GM18868 (cell line): Measurements from ENCODE around the gene FGF21.
"Not testable (repeated sequence)": the region's sequence is repeated elsewhere in the genome, so short reads cannot be mapped to it uniquely, and the experiment has no call there.

Experiments
- ATAC-seq: cut with Tn5 transposase; IDR thresholded peaks from one replicate; pipeline ENCODE4 v1.9.1; 2021; ENCODE audit warnings: mild to moderate bottlenecking, moderate library complexity; ENCODE audit not compliant: unreplicated experiment

The FGF21 gene

GRCh38 chr19:48751845-48752495 lies 3.4 kb upstream of the FGF21 start:
- no peak for ATAC-seq

DNA sequence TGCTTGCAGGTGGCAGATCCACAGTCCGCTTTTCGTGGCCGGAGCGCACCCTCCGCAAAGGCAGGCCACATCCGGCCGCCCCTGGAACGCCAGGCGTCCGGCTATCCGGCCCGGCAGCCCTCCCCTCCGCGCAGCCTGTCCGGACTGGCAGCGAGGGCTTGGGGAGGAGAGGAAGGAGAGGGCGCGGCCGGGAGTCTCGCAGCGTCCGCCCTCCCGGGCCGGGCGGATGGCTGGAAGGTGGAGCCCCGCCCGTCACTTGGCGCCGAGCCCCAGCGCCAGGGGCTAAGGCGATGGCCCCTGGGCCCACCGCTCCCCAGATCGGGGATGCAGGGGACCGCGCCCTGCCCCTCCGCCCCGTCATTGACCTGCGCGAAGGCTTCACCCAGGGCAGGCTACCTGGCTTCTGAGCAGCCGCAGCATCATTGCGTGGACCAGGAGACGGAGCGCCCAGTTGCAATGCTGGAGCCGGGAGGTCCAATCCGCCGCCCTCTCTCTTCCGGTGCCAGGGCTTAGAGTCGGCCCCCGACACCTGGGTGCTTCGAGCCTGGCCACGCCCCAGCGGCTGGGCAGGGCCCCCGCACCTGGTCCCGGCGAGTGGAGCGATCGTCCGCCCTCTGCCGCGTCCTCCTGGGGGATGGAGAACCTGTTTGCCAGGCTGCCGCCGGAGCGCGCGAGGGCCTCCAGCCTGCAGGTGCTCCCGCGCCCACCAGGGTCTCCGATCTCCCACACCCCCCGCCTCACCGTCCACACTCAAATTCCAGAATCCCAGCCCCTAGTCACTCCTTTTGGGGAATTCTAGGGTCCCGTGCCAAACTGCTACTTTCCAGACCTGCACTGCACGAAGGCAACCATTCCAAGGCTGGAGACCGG lies 2.6 kb upstream of the FGF21 start, which contains the start of gene FUT1:
TSS of gene FUT1 (minus strand) at position 146 of the 870 bp plus-strand sequence. CDS start 1,360 bp downstream, outside the sequence.
- no peak for ATAC-seq

DNA sequence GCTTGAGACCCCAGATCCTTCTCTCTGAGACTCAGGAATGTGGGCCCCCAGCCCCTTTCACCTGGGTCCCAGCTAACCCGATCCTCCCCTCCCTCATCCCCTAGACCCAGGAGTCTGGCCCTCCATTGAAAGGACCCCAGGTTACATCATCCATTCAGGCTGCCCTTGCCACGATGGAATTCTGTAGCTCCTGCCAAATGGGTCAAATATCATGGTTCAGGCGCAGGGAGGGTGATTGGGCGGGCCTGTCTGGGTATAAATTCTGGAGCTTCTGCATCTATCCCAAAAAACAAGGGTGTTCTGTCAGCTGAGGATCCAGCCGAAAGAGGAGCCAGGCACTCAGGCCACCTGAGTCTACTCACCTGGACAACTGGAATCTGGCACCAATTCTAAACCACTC lies 463 bp downstream of the FGF21 start:
- ATAC-seq = no peak

DNA sequence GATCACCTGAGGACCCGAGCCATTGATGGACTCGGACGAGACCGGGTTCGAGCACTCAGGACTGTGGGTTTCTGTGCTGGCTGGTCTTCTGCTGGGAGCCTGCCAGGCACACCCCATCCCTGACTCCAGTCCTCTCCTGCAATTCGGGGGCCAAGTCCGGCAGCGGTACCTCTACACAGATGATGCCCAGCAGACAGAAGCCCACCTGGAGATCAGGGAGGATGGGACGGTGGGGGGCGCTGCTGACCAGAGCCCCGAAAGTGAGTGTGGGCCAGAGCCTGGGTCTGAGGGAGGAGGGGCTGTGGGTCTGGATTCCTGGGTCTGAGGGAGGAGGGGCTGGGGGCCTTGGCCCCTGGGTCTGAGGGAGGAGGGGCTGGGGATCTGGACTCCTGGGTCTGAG lies 888 bp downstream of the FGF21 start:
- ATAC-seq = no peak

DNA sequence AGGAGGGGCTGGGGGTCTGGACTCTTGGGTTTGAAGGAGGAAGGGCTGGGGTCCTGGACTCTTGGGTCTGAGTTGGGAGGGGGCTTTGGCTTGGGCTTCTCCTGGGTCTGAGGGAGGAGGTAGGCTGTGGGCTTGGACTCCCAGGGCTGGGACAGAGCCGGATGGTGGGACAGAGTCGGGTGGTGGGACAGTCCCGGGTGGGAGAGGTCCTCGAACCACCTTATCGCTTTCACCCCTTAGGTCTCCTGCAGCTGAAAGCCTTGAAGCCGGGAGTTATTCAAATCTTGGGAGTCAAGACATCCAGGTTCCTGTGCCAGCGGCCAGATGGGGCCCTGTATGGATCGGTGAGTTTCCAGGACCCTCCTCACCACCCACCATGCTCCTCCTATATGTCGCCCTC lies 1.4 kb downstream of the FGF21 start:
- ATAC-seq = no peak

DNA sequence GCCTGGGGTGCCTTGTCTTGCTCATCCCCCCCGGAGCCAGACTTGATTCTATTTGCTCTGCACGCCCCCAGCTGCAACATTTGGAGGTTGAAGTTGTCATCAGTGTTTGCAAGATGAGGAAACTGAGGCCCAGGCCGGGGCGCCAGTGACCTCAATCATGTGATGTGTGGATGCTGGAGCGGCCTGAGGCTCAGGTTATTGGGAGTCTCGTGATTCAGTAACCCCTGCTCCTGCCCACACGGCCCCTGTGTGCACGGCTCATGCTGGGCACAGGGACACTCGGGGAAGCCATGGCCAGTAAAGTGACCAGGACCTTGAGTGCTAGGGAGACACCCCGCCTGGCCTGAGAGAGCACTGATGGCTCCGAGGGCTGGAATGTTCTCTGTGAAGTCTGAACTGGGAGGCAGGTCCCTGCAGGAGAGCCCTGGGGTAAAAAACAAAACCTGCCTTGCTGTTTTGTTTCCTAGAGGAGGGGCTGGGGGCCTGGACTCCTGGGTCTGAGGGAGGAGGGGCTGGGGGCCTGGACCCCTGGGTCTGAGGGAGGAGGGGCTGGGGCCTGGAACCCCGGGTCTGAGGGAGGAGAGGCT lies 1.9 kb downstream of the FGF21 start:
- no peak for ATAC-seq

DNA sequence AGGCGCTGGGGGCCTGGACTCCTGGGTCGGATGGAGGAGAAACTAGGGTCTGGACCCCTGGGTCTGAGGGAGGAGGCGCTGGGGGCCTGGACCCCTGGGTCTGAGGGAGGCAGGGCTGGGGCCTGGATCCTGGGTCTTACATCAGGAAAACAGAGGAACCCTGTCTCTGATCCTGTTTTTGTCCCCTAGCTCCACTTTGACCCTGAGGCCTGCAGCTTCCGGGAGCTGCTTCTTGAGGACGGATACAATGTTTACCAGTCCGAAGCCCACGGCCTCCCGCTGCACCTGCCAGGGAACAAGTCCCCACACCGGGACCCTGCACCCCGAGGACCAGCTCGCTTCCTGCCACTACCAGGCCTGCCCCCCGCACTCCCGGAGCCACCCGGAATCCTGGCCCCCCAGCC lies 2.4 kb downstream of the FGF21 start:
- ATAC-seq = no peak

- no peak for ATAC-seq
Observed at GRCh38 chr19:48760504-48761205, 5.3 kb downstream of the FGF21 start.

DNA sequence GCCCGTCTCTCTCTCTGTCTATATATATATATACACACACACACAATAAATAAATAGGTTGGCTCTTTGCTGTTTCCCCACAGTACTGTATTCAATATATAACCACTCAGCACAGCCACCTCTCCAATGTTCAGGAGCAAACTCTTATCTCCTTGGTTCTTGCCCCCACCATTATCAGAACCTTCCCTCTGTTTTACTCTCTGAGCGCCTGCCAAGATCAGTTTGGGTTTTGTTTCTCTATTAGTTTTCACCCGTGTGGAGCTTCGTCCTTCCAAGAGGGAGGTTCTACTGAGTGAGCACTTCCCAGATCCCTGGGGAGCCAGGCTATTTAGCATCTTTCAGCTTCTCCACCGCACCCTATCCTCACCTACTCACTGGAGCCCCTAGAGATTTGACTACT lies 10.5 kb downstream of the FGF21 start:
- not testable (repeated sequence) for ATAC-seq

GRCh38 chr19:48768171-48768753 lies 12.9 kb downstream of the FGF21 start:
- not testable (repeated sequence) for ATAC-seq

GRCh38 chr19:48768994-48769713 lies 13.8 kb downstream of the FGF21 start:
- no peak for ATAC-seq

DNA sequence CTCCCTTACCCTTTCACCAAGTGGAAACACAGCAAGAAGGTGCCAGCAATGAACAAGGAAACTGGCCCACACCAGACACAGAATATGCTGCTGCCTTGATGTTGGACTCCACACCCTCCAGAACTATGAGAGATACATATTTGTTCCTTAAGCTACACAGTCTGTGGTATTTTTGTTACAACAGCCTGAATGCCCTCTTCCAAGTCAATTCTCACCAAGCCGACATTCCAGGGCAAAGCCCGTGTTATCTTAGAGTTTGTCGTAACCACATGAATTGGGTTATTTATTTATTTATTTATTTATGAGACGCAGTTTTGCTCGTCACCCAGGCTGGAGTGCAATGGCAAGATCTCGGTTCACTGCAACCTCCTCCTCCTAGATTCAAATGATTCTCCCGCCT lies 14.9 kb downstream of the FGF21 start:
- ATAC-seq = no peak

DNA sequence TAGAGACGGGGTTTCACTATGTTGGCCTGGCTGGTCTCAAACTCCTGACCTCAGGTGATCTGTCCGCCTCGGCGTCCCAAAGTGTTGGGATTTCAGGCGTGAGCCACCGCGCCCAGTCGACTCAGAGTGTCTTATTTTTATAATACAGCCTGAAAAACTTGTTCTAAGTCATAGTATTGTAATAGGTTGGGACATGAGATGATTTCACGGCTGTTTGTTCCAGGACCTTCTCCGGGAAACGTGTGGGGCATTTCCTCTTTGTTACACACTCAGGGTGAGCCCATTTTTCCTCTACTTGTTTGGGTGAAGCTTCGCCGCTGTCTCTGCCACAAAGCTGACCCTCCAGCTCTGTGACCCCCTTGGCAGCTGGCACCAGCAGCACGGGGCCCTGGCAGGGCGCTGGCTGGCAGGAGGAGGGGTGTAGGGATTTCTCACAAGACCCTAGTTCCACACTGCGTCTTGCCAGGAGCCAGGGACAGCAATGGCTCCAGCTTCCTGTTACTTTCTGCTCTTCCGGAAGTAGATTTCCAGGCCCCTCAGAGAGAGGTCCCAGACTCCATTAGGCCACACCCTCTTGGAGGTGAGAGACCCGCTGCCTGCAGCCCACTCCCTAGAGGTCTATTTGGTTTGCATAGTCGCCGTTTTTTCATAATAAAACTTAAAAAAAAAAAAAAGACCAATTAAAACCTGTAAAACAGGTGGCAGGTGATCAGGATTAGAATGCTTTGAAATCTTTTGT lies 15.6 kb downstream of the FGF21 start:
- ATAC-seq = no peak

- ATAC-seq = no peak
Observed at GRCh38 chr19:48772503-48772953, 17.2 kb downstream of the FGF21 start.

- ATAC-seq = no peak
Observed at GRCh38 chr19:48777139-48777538, 21.8 kb downstream of the FGF21 start.

GRCh38 chr19:48777720-48778119 lies 22.4 kb downstream of the FGF21 start:
- ATAC-seq = no peak

- no peak for ATAC-seq
Observed at GRCh38 chr19:48779636-48780035, 24.3 kb downstream of the FGF21 start.

DNA sequence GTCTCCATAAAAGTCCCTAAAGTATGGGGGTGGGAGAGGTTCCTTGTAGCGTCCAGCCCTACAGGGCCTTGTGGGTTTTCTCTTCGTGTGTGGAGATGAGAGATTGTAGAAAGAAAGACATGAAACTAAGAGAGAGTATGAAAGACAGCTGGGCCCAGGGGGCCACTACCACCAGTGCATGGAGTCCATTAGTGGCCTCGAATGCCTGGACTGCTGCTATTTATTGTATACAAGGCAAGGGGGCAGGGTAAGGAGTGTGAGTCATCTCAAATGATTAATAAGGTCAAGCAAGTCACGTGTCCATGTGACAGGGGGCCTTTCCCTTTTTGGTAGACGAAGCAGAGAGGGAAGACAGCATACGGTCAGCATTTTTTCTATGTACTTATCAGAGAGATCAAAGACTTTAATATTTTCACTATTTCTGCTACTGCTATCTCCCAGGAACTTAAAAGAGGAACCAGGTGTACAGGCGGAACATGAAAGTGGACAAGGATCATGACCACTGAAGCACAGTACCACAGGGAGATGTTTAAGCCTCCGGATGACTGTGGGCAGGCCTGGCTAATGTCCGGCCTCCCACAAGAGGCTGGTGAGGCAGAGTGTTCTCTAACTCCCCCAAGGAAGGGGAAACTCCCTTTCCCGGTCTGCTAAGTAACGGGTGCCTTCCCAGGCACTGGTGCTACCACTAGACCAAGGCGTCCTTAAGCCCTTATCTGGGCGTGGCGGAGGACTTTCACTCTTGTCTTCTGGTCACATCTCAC lies 25.5 kb downstream of the FGF21 start:
- ATAC-seq = no peak

- no peak for ATAC-seq
Observed at GRCh38 chr19:48784527-48784926, 29.2 kb downstream of the FGF21 start.
